OCI-LY7 (cell line): ENCODE data around the gene C19orf67.

Experiments used
- EZH2phosphoT487 ChIP-seq: fragments of 200-600 bp; sonication (generic); IDR thresholded peaks from 2 replicates; pipeline ENCODE4 v1.6.1; 2018; ENCODE audit warnings: low read depth, borderline replicate concordance, mild to moderate bottlenecking, mixed run types, antibody characterized with exemption, low read length, moderate library complexity, mixed read lengths
- TF ChIP-seq, protein P1 (sequence below): fragments of 200-600 bp; sonication (generic); conservative IDR thresholded peaks from 2 replicates; pipeline ENCODE4 v1.5.1; 2014; ENCODE audit warnings: mild to moderate bottlenecking, antibody characterized with exemption, low read length, moderate library complexity, mixed read lengths

DNA sequence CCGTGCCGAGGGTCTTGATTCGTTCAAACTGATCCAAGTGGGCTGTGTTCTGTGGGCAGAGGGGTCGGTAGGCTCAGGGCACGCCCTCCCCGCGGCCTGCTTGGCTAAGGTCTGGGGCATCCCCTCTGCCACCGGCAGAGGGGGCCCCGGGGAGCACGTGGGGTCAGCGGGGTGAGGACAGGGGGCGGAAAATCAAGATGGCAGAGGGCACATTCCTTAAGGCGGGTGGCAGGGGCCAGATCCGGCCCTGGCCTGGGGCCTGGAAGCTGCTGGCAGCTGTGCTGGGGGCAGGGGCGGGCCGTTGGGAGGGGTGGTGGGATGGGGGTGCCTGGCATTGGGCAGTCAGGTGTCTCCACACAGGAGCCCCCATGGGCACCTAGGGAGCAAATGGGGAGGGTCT lies 21.3 kb upstream of the C19orf67 start:
- TF ChIP-seq, protein P1, sequence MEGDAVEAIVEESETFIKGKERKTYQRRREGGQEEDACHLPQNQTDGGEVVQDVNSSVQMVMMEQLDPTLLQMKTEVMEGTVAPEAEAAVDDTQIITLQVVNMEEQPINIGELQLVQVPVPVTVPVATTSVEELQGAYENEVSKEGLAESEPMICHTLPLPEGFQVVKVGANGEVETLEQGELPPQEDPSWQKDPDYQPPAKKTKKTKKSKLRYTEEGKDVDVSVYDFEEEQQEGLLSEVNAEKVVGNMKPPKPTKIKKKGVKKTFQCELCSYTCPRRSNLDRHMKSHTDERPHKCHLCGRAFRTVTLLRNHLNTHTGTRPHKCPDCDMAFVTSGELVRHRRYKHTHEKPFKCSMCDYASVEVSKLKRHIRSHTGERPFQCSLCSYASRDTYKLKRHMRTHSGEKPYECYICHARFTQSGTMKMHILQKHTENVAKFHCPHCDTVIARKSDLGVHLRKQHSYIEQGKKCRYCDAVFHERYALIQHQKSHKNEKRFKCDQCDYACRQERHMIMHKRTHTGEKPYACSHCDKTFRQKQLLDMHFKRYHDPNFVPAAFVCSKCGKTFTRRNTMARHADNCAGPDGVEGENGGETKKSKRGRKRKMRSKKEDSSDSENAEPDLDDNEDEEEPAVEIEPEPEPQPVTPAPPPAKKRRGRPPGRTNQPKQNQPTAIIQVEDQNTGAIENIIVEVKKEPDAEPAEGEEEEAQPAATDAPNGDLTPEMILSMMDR: no peak
- no peak for TF ChIP-seq EZH2phosphoT487
